ENCODE results near the gene ITCH.
A peak's percentile ranks its signal among the peaks of the same experiment; 100 is the strongest.
"Not testable (repeated sequence)": the region's sequence is repeated elsewhere in the genome, so short reads cannot be mapped to it uniquely, and the experiment has no call there.

The ITCH gene

DNA sequence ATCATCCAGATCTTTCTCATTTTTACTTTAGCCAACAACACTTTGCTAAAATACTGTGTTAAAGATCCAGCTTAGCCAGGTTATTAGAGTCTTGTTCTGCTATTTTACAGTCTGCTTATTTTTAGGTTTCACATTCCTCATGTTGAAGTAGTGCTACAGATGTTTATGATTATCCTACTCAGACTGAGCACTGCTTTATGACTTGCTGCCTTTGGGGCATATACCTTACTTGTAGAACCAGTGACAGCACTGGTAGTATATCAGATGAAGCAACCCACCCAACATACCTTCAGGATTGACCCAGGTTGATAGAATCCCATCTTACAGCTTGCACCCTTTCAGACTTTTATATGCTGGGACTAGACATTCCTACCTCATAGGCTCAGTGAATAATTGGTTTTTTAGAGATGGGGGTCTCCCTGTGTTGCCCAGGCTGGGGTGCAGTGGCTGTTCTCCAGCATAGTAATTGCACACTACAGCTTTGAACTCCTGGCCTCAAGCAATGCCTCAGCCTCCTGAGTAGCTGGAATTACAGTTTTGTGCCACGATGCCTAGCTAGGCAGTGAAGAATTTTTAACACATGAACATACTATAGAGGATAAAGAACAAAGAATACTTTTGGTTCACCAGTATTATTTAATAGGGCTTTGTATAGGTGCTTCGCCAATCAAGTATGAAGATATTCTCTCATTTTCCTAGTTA, 89.4 kb downstream of the ITCH start:
- no peak for DNase-seq (ENCODE audit: low spot score)

DNA sequence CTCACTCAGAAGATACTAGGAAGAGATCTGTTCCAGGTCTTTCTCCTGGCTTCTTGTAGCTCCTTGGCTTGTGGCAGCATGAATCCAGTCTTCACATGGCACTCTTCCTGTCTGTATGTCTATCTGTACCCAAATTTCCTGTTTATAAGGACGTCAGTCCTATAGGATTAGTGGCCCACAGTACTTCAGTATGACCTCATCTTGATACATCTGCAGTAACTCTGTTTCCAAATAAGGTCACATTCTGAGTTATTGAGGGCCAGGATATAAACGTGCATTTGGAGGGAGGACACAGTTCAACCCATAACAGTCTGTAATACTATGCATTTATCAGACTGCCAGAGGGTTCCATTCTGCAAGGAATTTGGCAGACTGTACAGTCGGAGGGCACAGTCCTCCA, 95.6 kb downstream of the ITCH start:
- no peak for DNase-seq (ENCODE audit: low spot score)

DNA sequence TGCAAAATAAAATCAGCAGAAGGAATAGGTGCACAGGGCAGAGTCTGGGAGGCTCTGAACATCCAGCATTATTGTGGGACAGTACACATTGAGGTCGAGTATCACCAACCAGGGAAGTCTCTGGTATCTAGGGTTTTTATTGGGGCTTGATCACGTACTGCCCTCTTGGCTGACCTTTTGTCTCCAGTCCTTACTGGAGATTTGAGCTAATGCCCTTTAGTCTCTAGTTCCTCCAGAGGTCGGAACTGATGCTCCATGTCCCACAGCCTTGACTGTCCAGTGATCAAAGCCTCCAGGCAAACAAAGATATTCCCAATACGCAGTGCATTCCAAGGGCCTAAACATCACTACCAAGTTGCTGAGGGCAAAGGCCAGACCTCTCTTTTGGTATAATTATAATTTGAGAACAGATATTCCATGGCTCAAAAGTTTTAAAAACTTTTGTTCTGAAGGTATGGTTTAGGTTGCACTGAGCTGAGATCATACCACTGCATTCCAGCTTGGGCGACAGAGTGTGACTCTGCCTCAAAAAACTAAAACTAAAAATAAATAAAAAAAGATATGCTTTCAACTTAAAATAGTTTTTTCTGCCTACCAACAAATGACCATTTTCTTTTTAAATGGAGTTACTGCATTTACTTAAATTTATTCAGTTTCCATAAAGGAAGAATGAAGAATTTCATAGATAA, 96.3 kb downstream of the ITCH start:
- DNase-seq (ENCODE audit: low spot score), result no peak

DNA sequence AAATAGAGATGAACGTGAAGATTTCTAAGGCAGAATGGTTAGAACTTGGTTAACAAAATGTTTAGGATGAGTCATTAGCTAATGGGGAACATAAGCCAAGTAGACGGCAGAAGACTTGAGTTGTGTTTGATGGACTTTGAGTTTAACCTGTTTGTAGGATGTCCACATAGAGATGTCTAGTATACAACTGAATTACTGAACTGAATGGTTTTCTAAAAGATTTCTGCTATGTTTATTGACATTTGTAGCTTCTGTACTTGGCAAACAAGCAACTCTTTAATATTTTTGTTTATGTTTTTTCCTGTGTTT, 98.7 kb downstream of the ITCH start:
- no peak for DNase-seq (ENCODE audit: low spot score)

DNA sequence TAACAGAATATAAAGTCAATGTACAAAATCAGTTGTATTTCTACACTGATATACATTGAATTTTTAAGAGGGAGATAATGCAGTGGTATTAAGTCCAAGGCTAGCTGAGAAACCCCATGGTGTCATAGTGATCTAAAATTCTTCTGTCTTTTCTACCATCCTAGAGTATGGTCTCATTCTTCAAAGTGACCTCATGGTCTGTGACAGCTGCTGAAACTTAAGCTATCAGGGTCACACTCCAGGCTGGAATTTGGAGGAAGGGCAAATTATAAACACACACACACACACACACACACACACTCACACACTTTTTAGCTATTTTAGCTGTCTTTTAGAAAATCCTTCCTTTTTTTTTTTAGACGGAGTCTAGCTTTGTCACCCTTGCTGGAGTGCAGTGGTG, 105.9 kb downstream of the ITCH start:
- no peak for DNase-seq (ENCODE audit: low spot score)

DNA sequence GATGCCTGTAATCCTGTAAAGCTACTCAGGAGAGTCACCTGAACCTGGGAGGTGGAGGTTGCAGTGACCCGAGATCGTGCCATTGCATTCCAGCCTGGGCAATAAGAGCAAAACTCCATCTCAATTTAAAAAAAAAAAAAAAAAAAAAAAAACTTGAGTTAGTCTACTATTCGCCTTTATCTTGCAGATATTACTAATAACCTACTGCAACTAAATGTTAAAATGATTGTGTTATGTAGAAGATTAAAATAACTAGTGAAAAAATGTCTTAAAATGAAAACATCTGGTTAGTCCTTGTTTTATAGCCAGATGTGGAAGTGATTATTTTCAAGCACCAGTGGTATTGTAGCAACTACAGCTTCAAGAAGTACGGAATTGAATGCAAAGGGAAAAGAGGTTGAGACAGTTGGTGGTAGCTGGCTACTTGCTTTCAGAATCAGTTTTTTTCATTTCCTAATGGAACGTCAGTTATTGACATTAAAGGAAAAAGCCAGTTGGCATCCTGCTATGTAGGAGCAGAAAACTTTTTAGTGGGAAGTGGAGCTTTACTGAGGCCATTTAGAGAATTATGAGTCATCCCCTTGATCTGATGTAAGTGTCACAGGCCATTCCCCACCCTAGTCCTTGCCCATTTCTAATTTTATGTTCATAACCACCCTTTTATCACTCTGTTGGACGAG, 109.3 kb downstream of the ITCH start:
- no peak for DNase-seq (ENCODE audit: low spot score)

DNA sequence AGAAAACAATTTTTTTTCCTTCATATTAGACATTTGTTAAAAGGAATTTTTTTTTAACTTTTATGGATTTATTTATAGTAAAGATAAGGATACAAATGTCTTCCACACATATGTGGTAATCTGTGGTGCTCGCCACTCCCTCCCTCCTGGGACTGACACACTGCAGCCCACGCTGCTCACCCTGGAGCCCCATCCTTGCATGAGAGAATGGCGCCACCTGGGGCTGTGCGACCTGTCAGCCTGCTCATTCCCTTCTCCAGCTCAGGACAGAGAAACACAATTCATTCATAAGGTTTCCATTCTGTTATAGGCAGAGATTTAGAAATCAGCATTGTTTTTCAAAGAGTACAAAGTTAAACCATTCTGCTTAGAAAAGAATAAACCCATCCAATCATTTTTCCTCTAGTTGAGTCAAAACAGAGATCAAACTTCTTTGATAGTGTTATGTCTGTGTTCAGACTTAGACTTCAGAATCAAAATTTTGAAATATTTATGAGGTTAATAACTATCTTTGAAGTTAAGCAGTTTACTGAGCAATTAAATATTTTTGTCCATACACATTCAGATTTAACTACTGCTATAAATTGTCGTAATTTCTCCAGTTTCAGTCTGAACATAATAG, 110.3 kb downstream of the ITCH start:
- DNase-seq (ENCODE audit: low spot score), result peak; percentile 73

DNA sequence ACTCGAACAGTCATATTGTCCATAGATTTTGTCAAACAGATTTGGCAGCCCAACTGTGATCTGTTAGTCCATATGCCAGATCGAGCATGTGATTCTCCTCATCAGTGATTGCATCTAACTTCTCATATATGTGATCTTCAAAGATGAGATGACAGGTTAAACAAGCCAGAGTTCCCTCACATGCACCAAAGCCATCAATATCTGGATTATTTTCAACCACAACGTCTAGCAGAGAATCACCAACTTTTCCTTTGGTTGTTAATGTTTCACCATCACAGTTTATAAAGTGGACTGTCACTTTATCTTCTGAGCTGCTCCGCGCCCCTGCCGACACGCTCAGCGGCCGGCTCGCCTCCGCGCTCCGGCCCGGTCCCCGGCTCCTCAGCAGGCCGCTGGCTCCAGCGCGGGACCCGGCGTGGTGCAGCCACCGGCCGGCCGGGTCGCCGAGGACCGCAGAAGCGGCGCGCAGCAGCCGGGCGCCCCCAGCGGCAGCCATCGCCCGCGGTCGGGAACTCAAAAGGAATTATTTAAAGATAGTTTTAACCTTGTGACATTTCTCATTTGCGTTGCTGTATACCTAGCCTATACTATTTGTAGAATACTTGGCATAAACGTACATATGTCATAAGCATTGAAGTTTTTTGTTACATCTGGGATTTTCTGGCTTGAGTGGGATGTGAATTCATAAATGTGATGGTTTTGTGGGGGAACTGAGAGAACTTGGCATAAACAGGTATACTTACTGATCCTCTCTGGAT, 113.1 kb downstream of the ITCH start:
- DNase-seq (ENCODE audit: low spot score), result peak; percentile 36

DNA sequence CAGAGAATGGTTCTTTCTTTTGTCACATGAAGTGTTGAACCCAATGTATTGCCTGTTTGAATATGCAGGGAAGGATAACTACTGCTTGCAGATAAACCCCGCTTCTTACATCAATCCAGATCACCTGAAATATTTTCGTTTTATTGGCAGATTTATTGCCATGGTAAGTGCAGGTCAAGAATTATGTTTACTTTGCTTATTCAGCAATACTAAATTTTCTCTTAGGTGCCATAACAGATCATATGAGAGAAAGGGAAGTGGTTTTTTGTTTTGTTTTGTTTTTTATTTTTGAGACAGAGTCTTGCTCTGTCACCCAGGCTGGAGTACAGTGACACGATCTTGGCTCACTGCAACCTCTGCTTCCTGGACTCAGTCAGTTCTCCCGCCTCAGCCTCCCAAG, 116.6 kb downstream of the ITCH start:
- no peak for DNase-seq (ENCODE audit: low spot score)

DNA sequence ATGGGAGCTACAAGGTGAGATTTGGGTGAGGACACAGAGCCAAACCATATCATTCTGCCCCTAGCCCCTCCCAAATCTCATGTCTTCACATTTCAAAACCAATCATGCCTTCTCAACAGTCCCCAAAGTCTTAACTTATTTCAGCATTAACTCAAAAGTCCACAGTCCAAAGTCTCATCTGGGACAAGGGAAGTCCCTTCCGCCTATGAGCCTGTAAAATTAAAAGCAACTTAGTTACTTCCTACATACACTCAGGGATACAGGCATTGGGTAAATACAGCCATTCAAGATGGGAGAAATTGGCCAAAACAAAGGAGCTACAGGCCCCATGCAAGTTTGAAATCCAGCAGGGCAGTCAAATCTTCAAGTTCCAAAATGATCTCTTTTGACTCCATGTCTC, 119.1 kb downstream of the ITCH start:
- DNase-seq (ENCODE audit: low spot score), result not testable (repeated sequence)

DNA sequence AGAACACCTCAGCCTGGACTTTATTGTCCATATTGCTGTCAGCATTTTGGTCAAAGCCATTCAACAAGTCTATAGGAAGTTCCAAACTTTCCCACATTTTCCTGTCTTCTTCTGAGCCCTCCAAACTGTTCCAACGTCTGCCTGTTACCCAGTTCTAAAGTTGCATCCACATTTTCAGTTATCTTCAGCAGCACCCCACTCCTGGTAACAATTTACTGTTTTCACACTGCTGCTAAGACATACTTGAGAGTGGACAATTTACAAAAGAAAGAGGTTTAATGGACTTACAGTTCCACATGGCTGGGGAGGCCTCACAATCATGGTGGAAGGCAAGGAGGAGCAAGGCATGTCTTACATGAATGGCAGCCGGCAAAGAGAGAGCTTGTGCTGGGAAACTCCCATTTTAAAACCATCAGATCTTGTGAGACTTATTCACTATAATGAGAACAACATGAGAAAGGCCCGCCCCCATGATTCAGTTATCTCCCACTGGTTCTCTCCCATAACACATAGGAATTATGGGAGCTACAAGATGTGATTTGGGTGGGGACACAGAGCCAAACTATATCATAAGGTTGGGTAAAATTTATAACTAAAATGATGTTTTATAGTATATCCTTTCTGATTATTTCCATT, 120.6 kb downstream of the ITCH start:
- DNase-seq (ENCODE audit: low spot score), result not testable (repeated sequence)

DNA sequence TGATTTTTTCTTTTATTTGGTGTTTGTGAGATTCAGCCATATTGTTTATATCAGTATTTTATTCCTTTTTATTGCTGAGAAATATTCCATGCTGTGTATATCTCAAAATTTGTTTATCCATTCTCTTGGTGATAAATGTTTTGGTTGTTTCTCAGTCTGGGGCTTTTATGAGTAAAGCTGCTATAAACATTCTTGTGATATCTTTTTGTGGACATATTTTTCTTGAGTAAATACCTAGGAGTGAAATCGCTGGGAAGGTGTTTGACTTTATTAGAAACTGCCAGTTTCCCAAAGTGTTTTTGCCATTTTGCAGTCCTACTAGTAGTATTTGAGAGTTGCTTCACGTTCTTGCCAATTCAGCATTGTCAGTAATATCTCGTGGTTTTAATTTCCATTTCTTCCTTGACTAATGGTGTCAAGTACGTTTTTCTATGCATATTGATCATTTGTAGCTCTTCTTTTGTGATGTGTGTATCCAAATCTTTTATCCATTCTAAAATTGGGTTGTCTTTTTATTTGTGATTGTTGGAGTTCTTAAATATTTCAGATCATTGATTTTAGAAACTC, 122.1 kb downstream of the ITCH start:
- DNase-seq (ENCODE audit: low spot score), result no peak

DNA sequence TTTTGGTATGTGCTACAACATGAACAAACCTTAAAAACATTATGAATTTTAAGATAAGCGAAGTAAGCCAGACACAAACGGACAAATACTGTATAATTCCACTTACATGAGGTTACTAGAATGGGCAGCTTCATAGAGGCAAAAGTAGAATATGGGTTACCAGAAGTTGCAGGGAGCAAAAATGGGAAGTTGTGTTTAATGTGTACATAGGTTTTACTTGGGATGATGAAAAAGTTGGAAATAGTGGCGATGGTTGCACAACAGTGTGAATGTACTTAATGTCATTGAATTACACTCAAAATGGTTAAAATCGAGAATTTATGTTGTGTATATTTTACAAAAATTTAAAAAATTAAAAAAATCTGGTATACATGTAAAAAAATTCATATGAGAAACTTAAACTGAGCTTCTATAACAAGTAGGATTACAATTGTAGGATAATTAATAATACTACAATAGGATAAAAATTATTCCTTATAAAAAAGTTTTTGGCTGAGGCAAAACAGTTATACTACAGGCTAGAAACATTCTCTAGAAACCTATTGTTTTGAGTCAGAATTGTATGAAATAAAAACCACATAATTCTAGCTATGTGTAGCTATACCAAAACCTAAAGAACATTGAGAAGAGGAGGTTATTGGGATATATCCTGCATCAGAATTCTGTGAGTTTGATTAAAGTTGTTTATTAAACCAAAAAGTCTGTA, 128.3 kb downstream of the ITCH start:
- no peak for DNase-seq (ENCODE audit: low spot score)

DNA sequence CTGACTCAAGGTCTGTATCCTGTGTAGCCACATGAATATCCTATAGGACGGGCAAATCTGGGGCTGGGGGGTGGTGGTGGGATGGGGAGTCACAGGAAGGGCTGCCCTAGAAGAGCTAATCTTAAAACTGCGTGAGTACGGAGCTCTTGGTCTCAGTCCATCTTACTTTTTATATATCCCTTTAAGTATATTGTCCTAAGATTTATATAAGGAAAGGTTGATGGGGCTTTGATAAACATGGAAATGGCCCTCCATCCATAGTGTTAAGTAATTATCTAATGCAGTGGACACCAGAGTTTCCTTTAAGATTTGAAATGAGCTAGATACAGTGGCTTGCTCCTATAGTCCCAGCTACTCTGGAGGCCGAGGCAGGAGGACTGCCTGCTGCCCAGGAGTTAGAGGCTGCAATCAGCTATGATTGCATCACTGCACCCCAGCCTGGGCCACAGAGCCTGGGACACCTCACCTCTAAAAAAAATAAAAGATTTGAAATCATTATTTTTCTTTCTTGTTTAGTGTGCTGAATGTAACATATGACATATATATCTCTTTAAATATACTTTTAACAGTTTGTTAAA, 128.9 kb downstream of the ITCH start:
- DNase-seq (ENCODE audit: low spot score), result no peak

DNA sequence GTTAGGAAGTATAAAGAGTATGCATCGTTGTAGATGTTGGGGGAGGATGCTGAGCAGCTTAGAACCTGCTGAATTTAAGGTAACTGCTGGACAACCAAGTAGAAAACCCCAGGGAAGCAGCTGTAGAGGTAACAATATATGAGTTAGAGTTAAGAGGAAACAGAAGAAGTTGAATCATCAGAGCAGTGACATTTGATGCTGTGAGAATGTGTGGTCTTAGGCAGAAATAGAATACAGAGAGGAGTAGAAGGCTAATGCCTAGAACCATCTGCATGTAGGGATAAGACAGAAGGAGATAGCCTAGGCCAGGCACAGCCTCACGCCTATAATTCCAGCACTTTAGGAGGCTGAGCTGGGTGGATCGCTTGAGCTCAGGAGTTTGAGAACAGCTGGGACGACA, 130.6 kb downstream of the ITCH start:
- DNase-seq (ENCODE audit: low spot score), result no peak

DNA sequence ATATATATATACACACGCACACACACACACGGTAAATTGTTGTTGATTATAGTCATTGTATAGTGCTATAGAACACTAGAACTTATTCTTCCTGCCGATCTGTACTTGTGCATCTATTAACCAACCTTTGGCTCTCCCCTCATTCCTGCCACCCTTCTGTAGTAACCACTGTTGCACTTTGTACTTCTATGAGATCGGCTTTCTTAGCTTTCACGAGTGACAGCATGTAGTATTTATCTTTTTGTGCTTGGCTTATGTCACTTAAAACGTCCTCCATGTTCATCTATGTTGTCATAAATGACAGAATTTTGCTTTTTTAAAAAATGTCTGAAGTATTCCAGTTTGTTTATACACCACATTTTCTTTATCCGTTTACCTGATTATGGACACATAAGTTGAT, 132.2 kb downstream of the ITCH start:
- DNase-seq (ENCODE audit: low spot score), result no peak

DNA sequence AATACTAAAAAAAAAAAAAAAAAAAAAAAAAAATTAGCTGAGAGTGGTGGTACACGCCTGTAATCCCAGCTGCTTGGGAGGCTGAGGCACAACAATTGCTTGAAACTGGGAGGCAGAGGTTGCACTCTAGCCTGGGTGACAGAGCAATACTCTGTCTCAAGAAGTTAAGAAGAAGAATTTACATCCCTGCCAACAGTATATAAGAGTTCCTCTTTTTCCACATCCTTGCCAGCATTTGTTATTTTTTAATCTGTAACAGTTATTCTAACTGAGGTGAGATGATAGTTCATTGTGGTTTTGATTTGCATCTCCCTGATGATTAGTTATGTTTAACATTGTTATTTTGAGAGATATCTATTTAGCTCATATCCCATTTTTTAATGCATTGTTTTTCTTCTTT, 132.8 kb downstream of the ITCH start:
- DNase-seq (ENCODE audit: low spot score), result no peak

DNA sequence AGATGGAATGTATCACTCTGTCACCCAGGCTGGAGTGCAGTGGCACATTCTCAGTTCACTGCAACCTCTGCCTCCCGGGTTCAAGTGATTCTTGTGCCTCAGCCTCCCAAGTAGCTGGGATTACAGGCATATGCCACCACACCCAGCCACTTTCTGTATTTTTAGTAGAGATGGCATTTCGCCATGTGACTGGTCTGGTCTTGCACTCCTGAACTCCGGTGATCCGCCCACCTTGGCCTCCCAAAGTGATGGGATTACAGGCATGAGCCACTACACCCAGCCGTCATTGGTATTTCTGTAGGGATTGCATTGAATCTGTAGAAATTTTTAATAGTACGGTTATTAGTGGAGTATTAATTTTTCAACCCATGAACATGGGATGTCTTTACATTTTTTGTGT, 134.5 kb downstream of the ITCH start:
- DNase-seq (ENCODE audit: low spot score), result not testable (repeated sequence)

DNA sequence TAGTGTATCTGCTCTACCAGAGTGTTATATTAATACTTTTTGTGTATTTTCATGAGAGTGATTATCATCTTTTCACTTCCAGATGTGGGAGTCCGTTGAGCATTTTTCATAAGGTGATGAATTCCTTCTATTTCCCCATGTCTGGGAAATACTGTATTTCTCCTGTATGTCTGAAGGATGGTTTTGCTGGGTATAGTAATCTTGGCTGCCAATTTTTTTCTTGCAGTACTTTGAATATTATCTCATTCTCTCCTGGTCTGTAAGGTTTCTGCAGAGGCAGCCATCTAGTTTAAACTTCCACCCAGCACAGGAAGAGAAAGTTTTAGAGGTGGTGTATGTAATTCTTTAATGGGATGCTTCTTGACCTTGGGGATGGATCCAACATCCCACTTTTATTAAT, 137.8 kb downstream of the ITCH start:
- no peak for DNase-seq (ENCODE audit: low spot score)

DNA sequence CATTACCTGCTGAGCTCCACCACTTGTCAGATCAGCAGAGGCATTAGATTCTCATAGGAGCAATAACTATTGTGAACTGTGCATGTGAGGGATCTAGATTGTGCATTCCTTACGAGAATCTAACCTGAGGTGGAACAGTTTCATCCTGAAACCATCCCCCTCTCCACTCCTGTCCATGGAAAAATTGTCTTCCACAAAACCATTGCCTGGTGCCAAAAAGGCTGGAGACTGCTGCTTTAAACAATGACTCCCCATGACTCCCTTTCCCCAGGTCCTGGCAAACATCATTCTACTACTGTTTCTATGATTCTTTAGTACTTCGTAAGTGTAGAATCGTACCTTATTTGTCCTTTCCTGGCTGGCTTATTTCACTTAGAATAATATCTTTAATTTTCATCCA, 143.4 kb downstream of the ITCH start:
- no peak for DNase-seq (ENCODE audit: low spot score)
